CD14-positive monocyte (primary cell): ENCODE data around the gene CDC6. TPM values are rescaled to one million over a fixed set of nuclear protein-coding genes. Genes with fewer than 3 reads are reported as not detected.

ENCODE experiments used
- DNase-seq, 3 donors: peaks; one replicate each; pipeline ENCODE4 v3.0.0-alpha.2; 2011 to 2022
- H2AFZ ChIP-seq: 2 replicates; pipeline ENCODE4 v1.6.0; 2012; ENCODE audit warnings: mild to moderate bottlenecking, low read depth, low read length, inconsistent platforms; ENCODE audit not compliant: insufficient read depth, poor library complexity, severe bottlenecking
- H3K27ac ChIP-seq, 2 donors: 1 replicate in 1 of 2; 2 replicates in 1 of 2; pipeline ENCODE4 v1.5.1; 2012 to 2013; ENCODE audit warnings: low read length in 2 of 2, control low read depth in 1 of 2, inconsistent platforms in 1 of 2, low read depth in 1 of 2, mild to moderate bottlenecking in 1 of 2
- H3K27me3 ChIP-seq, 2 donors: one replicate each; pipeline versions ENCODE4 v1.6.0 to v1.6.1; 2011 to 2013; ENCODE audit warnings: low read length in 2 of 2; ENCODE audit not compliant: control insufficient read depth in 2 of 2, insufficient read depth in 2 of 2
- H3K36me3 ChIP-seq, 2 donors: replicated peaks in 1 of 2; 1 replicate in 1 of 2; 2 replicates in 1 of 2; pipeline versions ENCODE4 v1.5.1 to v1.6.1; 2012 to 2013; ENCODE audit warnings: low read length in 2 of 2, control low read depth in 1 of 2, inconsistent platforms in 1 of 2, mild to moderate bottlenecking in 1 of 2; ENCODE audit not compliant: insufficient read depth in 2 of 2, control insufficient read depth in 1 of 2
- H3K4me1 ChIP-seq, 2 donors: 1 replicate in 1 of 2; 2 replicates in 1 of 2; pipeline versions ENCODE4 v1.5.1 to v1.6.1; 2012 to 2013; ENCODE audit warnings: low read length in 2 of 2, control low read depth in 1 of 2, inconsistent platforms in 1 of 2, mild to moderate bottlenecking in 1 of 2, moderate library complexity in 1 of 2; ENCODE audit not compliant: insufficient read depth in 2 of 2, control insufficient read depth in 1 of 2
- H3K4me2 ChIP-seq: replicated peaks from 2 replicates; pipeline ENCODE3; 2012; ENCODE audit warnings: low read length, moderate library complexity, mild to moderate bottlenecking; ENCODE audit not compliant: poor library complexity, severe bottlenecking; ENCODE audit errors: extremely low read depth
- H3K4me3 ChIP-seq, 3 experiments: fragments of 200-600 bp in 1 of 3; sonication (generic) in 1 of 3; replicated peaks in 1 of 3; 1 replicate in 2 of 3; 2 replicates in 1 of 3; pipeline ENCODE4 v1.5.1; 2011 to 2013; ENCODE audit warnings: low read length in 3 of 3, mild to moderate bottlenecking in 3 of 3, control low read depth in 2 of 3, low read depth in 2 of 3, inconsistent platforms in 1 of 3, moderate library complexity in 1 of 3
- H3K79me2 ChIP-seq: 2 replicates; pipeline ENCODE4 v1.6.0; 2012; ENCODE audit warnings: mild to moderate bottlenecking, control low read depth, inconsistent platforms, low read length, moderate library complexity; ENCODE audit not compliant: insufficient read depth
- H3K9ac ChIP-seq: 2 replicates; pipeline ENCODE4 v1.6.0; 2017; ENCODE audit warnings: low read length, mild to moderate bottlenecking; ENCODE audit not compliant: insufficient read depth, poor library complexity, severe bottlenecking
- H3K9me3 ChIP-seq, 2 donors: replicated peaks in 1 of 2; 1 replicate in 1 of 2; 2 replicates in 1 of 2; pipeline versions ENCODE4 v1.5.1 to v1.6.1; 2012 to 2013; ENCODE audit warnings: low read length in 2 of 2, control low read depth in 1 of 2; ENCODE audit not compliant: control insufficient read depth in 1 of 2, insufficient read depth in 1 of 2
- H4K20me1 ChIP-seq: 2 replicates; pipeline ENCODE4 v1.6.0; 2012; ENCODE audit warnings: mild to moderate bottlenecking, low read length, control low read depth, moderate library complexity; ENCODE audit not compliant: insufficient read depth
- H3K27ac Mint-ChIP-seq, 7 donors: one replicate each; pipeline ENCODE4 v1.8.0; 2020; ENCODE audit warnings: mild to moderate bottlenecking in 7 of 7, mixed read lengths in 7 of 7, moderate library complexity in 6 of 7, inconsistent platforms in 2 of 7
- H3K27me3 Mint-ChIP-seq, 3 donors: one replicate each; pipeline ENCODE4 v1.8.0; 2021 to 2022; ENCODE audit warnings: low read depth in 3 of 3, mild to moderate bottlenecking in 3 of 3, mixed read lengths in 3 of 3, moderate library complexity in 3 of 3, inconsistent platforms in 1 of 3
- H3K36me3 Mint-ChIP-seq, 2 donors: one replicate each; pipeline ENCODE4 v1.8.0; 2020; ENCODE audit warnings: mixed read lengths in 2 of 2, inconsistent platforms in 1 of 2, mild to moderate bottlenecking in 1 of 2
- H3K4me1 Mint-ChIP-seq: one replicate; pipeline ENCODE4 v1.8.0; 2020; ENCODE audit warnings: mild to moderate bottlenecking, mixed read lengths
- H3K4me3 Mint-ChIP-seq, 2 donors: one replicate each; pipeline ENCODE4 v1.8.0; 2020; ENCODE audit warnings: mild to moderate bottlenecking in 2 of 2, mixed read lengths in 2 of 2, moderate library complexity in 1 of 2
- H3K9me3 Mint-ChIP-seq, 7 donors: one replicate each; pipeline ENCODE4 v1.8.0; 2020 to 2022; ENCODE audit warnings: mixed read lengths in 7 of 7, mild to moderate bottlenecking in 6 of 7, moderate library complexity in 6 of 7, inconsistent platforms in 2 of 7
- WGBS: methylation state at CpG from one replicate; pipeline ENCODE4 v1.1.5; 2013; ENCODE audit warnings: missing lambda C conversion rate; ENCODE audit not compliant: insufficient coverage; 5-methylcytosine and 5-hydroxymethylcytosine counted together
- intact Hi-C, 2 donors: fragments of 100-400 bp; cut with micrococcal nuclease; formaldehyde crosslinking; loops; one replicate each; pipeline versions ENCODE4 v1.15.0 to v1.15.1; 2023
- polyA plus RNA-seq, 3 donors: library from polyadenylated mRNA; depleted of rRNA in 1 of 3; unstranded in 2 of 3; stranded (reverse) in 1 of 3; fragments of 300-500 nt in 2 of 3; fragments of >200 nt in 1 of 3; fragmentation: Illumina TruSeq in 2 of 3; gene quantifications; 1 replicate in 2 of 3; 2 replicates in 1 of 3; pipeline ENCODE4 v1.2.3, GENCODE V29; 2012 to 2021
- TF ChIP-seq, protein P1 (sequence below): fragments of 200-600 bp; IDR thresholded peaks from one replicate; pipeline ENCODE4 v1.8.0; 2022; ENCODE audit warnings: antibody characterized with exemption, mild to moderate bottlenecking

Gene CDC6
- polyA plus RNA-seq, 3 donors = 0.11 to 0.21 TPM; not detected in 1

DNA sequence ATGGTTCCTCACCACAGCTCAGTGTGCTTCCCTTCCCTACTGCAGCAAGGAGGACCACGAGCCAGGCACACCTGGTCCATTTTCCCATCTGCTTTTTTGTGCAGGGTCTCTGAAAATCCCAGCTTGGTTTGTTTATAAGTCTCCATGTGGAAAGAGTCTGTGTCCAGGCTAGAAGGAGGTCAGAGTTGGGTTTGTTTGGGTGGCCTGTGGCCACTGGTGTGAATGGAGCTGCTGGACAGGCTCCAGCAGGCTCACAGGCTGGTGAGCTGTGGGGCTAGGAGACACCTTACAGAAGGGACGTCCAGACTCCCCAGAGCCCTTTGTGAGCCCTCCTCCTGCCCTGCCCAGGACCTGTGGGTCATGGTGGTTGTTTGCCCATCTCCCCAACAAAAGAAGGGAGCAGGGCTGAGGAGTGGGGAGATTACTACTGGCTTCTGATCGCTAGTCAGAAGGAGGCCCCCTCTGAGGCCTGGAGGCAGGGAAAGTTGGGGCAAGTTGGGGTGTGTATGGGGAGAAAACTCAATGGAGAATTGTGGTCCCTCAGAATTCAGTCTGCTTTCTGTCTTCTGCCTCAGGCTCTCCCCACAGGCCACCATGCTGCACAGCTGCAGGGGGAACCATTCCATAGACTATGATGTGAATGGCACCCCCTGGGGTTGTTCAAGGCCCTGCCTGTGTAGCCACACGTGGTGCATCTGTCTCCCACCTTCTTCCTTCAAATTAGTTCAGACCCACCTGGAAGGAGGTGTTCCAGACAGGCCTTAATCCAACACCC lies 25.4 kb downstream of the CDC6 start:
- 91% methylated on average over 2 of the region's 4 CpGs for WGBS
- Histone ChIP-seq H3K9me3 (no peaks in the 10 kb centered on the region), H2AFZ (no peak overlapping the region), H3K79me2 (peaks cover 14% of the 10 kb centered on the region), H3K36me3 (no peaks in the 10 kb centered on the region), H3K4me1 (peaks cover 91 to 97% of the 10 kb centered on the region in 2 donors), H3K9ac (no peak overlapping the region), H3K4me2 (no peak overlapping the region), H4K20me1 (peaks cover 43% of the 10 kb centered on the region), H3K27me3 (no peaks in the 10 kb centered on the region), H3K4me3 (peak overlapping the region in 1 of 3 experiments; percentile 26), H3K27ac (no peak overlapping the region)
- TF ChIP-seq, protein P1, sequence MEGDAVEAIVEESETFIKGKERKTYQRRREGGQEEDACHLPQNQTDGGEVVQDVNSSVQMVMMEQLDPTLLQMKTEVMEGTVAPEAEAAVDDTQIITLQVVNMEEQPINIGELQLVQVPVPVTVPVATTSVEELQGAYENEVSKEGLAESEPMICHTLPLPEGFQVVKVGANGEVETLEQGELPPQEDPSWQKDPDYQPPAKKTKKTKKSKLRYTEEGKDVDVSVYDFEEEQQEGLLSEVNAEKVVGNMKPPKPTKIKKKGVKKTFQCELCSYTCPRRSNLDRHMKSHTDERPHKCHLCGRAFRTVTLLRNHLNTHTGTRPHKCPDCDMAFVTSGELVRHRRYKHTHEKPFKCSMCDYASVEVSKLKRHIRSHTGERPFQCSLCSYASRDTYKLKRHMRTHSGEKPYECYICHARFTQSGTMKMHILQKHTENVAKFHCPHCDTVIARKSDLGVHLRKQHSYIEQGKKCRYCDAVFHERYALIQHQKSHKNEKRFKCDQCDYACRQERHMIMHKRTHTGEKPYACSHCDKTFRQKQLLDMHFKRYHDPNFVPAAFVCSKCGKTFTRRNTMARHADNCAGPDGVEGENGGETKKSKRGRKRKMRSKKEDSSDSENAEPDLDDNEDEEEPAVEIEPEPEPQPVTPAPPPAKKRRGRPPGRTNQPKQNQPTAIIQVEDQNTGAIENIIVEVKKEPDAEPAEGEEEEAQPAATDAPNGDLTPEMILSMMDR = no peak
- intact Hi-C loops = loop anchor here in 1 of 2 donors (2.0 kb wide), 1 partner anchor 40 kb away; no protein-coding TSS in a partner anchor
- H3K27me3 Mint-ChIP-seq = peaks cover 0 to 14% (median 8%) of the 10 kb centered on the region in 3 donors
- H3K36me3 Mint-ChIP-seq = peaks cover 0 to 7% of the 10 kb centered on the region in 2 donors
- peak overlapping the region in 6 of 7 donors; percentile 6 to 84 (median 69) for H3K27ac Mint-ChIP-seq
- H3K4me1 Mint-ChIP-seq = peaks cover 36% of the 10 kb centered on the region
- no peak overlapping the region for H3K4me3 Mint-ChIP-seq
- DNase-seq = no peak
- peaks cover 0 to 2% (median 0%) of the 10 kb centered on the region in 7 donors for H3K9me3 Mint-ChIP-seq

DNA sequence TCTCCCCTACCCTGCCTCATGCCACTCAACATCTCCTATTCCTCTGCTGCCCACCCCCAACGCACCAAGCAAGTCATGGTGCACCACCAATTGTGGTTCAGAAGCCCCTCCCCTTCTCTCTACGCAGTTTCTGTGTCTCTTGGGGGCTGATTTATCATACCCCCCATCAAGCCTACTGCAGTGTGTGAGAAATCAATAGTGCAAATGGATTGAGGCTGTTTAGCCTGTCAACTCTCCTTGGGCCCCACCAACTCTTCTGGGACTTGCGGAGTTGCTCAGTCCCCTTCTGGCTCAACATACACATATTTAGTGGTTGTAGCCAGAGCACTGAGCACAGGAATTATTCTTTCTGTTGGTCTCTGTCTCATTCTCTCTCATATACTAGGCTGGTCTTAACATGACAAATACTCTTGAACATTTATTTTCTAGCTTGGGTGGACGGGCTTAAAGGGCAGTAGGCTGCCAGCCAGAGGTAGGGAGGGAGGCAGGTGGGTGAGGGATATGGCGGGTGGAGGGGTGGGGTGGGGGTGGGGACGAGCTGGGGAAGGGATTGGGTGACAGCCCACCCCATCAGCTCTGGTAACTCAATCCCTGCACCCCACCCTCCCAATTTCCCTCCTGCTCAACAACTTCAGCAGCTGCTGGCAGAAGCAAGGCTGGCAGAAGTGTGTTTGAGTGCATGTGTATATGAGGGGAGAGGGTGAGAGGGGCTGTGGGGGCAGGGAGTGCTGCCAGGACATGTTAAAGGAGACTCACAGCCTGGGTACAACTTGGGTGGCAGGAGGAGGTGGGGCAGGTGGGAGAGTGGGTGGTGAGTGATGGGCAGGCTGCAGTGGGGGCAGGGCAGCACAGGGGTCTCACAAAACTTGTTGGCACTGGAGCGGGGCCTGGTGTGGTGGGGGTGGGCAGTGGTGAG lies 26.2 kb downstream of the CDC6 start:
- H3K4me3 Mint-ChIP-seq = no peak overlapping the region
- H3K4me1 ChIP-seq = peaks cover 83 to 88% of the 10 kb centered on the region in 2 donors
- intact Hi-C loops = loop anchor here in 1 of 2 donors (2.0 kb wide), 1 partner anchor 39 kb away; no protein-coding TSS in a partner anchor
- peaks cover 36% of the 10 kb centered on the region for H3K4me1 Mint-ChIP-seq
- H3K36me3 Mint-ChIP-seq = peaks cover 5 to 7% of the 10 kb centered on the region in 2 donors
- no peaks in the 10 kb centered on the region for H3K27me3 ChIP-seq
- H3K27ac ChIP-seq = peak overlapping the region; percentile 4 to 73
- no peaks in the 10 kb centered on the region for H3K36me3 ChIP-seq
- peaks cover 51% of the 10 kb centered on the region for H4K20me1 ChIP-seq
- H3K27ac Mint-ChIP-seq = peak overlapping the region; percentile 69 to 97 (median 84)
- no peaks in the 10 kb centered on the region for H3K9me3 ChIP-seq
- peaks cover 0 to 14% (median 8%) of the 10 kb centered on the region in 3 donors for H3K27me3 Mint-ChIP-seq
- H3K79me2 ChIP-seq = peaks cover 22% of the 10 kb centered on the region
- H3K9me3 Mint-ChIP-seq = peaks cover 0 to 2% (median 0%) of the 10 kb centered on the region in 7 donors
- no peak overlapping the region for H3K4me3 ChIP-seq
- H2AFZ ChIP-seq = no peak overlapping the region
- no peak for DNase-seq
- WGBS = 80% methylated on average over 1 of the region's 7 CpGs
- TF ChIP-seq, protein P1 = no peak
- no peak overlapping the region for H3K4me2 ChIP-seq
- peak overlapping the region; percentile 5 for H3K9ac ChIP-seq
